Effector memory CD4-positive, alpha-beta T cell (primary cell): ENCODE data around the gene HEXIM2.

ENCODE experiments used
- DNase-seq, 3 donors: peaks; one replicate each; pipeline ENCODE4 v3.0.0-alpha.2; 2020
- H3K27ac ChIP-seq: 2 replicates; pipeline ENCODE4 v1.7.0; 2013; ENCODE audit warnings: mild to moderate bottlenecking, low read length, moderate library complexity; ENCODE audit not compliant: insufficient read depth, poor library complexity, severe bottlenecking
- H3K27me3 ChIP-seq: replicated peaks from 2 replicates; pipeline ENCODE4 v1.7.0; 2013; ENCODE audit warnings: mild to moderate bottlenecking, low read length; ENCODE audit not compliant: insufficient read depth, control insufficient read depth, poor library complexity, severe bottlenecking
- H3K36me3 ChIP-seq: 2 replicates; pipeline ENCODE4 v1.7.0; 2013; ENCODE audit warnings: mild to moderate bottlenecking, low read length, moderate library complexity; ENCODE audit not compliant: control insufficient read depth, insufficient read depth
- H3K4me1 ChIP-seq: 2 replicates; pipeline ENCODE4 v1.7.0; 2013; ENCODE audit warnings: low read length, mild to moderate bottlenecking; ENCODE audit not compliant: control insufficient read depth, insufficient read depth, poor library complexity, severe bottlenecking
- H3K4me3 ChIP-seq: 2 replicates; pipeline ENCODE4 v1.7.0; 2013; ENCODE audit warnings: low read length, low read depth, mild to moderate bottlenecking; ENCODE audit not compliant: insufficient read depth, poor library complexity, severe bottlenecking
- H3K9me3 ChIP-seq: 2 replicates; pipeline ENCODE4 v1.7.0; 2013; ENCODE audit warnings: mild to moderate bottlenecking, low read length, moderate library complexity; ENCODE audit not compliant: control insufficient read depth

HEXIM2 gene

GRCh38 chr17:45168991-45169752 lies 7.5 kb downstream of the HEXIM2 start:
- Histone ChIP-seq H3K36me3 (no peaks in the 10 kb centered on the region), H3K4me1 (peaks cover 16% of the 10 kb centered on the region), H3K27me3 (no peaks in the 10 kb centered on the region), H3K27ac (no peak overlapping the region), H3K9me3 (no peaks in the 10 kb centered on the region), H3K4me3 (no peak overlapping the region)
- DNase-seq, result no peak

GRCh38 chr17:45170280-45170930 lies 8.7 kb downstream of the HEXIM2 start:
- no peak overlapping the region for H3K27ac ChIP-seq
- DNase-seq, result no peak
- H3K4me1 ChIP-seq, result peaks cover 16% of the 10 kb centered on the region
- H3K9me3 ChIP-seq, result no peaks in the 10 kb centered on the region
- H3K27me3 ChIP-seq, result no peaks in the 10 kb centered on the region
- H3K36me3 ChIP-seq, result no peaks in the 10 kb centered on the region
- H3K4me3 ChIP-seq, result no peak overlapping the region

DNA sequence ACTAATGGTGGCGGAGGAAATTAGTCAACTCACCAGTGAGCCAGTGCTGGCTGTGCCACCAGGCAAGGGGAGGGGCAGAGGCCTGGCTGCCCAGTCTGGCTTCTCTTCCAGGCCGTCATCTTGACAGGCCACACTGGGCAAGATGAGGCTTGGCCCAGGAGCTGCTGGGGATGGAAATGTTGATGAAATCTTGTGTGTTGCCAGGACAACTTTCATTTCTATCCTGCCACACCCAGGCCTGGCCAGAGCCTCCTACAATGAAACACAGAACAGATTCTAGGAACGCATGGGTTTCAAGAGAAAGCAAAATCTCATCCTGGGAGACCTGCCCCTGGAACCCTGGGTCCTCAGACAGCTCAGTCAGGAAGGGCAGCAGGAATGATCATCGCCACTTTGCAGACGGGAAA lies 9.3 kb downstream of the HEXIM2 start:
- Histone ChIP-seq H3K27ac (no peak overlapping the region), H3K27me3 (no peaks in the 10 kb centered on the region), H3K36me3 (no peaks in the 10 kb centered on the region), H3K4me1 (peaks cover 16% of the 10 kb centered on the region), H3K4me3 (no peak overlapping the region), H3K9me3 (no peaks in the 10 kb centered on the region)
- no peak for DNase-seq

DNA sequence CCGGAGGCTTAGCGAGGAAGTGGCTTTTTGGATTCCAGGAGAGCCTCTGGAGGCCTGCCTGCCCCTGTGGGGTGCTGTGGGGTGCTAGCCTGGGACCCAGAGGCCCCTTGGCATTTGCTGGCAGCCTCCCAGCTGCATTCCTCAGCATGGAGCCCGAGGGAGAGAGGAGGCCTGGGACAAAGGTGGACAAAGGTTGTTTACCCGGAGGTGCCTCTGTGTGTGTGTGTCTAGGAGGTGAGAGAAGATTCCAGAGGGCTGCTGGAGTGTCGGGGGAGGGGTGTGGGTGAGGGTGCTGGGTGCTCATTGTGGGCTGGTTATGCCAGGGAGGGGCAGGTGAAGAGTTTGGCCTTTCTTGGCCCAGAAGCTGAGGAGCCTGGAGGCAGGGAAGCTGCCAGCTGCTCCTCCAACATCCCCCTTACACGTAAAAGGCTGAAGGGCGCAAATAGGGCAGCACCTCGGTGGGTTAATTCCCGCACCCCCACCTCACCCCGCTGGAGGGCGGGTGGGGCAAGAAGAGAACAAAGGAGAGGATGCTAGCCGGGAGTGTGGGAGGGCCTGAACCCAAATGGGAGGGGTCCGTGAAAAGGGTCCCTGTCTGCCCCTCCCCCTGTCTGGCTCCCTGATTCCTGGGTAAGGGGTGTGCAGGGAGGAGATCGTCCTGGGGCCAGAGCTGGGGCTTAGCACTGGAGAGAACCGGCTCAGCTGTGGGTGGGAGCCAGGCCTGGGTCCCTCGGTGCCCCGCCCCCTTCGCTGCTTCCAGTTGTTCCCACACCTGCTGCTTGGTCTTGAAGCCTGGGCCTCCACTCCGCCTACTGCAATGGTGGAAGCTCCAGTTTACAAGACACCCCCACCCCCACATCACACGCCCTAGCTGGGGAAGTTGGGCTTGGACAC lies 9.9 kb downstream of the HEXIM2 start:
- no peak for DNase-seq
- no peak overlapping the region for H3K4me3 ChIP-seq
- H3K27ac ChIP-seq, result no peak overlapping the region
- H3K36me3 ChIP-seq, result no peaks in the 10 kb centered on the region
- H3K27me3 ChIP-seq, result no peaks in the 10 kb centered on the region
- H3K4me1 ChIP-seq, result peaks cover 16% of the 10 kb centered on the region
- no peaks in the 10 kb centered on the region for H3K9me3 ChIP-seq

GRCh38 chr17:45172232-45172540 lies 10.5 kb downstream of the HEXIM2 start:
- Histone ChIP-seq H3K36me3 (no peaks in the 10 kb centered on the region), H3K9me3 (no peaks in the 10 kb centered on the region), H3K4me3 (peak overlapping the region; percentile 43), H3K4me1 (peaks cover 16% of the 10 kb centered on the region), H3K27me3 (no peaks in the 10 kb centered on the region), H3K27ac (peak overlapping the region; percentile 18)
- no peak for DNase-seq

DNA sequence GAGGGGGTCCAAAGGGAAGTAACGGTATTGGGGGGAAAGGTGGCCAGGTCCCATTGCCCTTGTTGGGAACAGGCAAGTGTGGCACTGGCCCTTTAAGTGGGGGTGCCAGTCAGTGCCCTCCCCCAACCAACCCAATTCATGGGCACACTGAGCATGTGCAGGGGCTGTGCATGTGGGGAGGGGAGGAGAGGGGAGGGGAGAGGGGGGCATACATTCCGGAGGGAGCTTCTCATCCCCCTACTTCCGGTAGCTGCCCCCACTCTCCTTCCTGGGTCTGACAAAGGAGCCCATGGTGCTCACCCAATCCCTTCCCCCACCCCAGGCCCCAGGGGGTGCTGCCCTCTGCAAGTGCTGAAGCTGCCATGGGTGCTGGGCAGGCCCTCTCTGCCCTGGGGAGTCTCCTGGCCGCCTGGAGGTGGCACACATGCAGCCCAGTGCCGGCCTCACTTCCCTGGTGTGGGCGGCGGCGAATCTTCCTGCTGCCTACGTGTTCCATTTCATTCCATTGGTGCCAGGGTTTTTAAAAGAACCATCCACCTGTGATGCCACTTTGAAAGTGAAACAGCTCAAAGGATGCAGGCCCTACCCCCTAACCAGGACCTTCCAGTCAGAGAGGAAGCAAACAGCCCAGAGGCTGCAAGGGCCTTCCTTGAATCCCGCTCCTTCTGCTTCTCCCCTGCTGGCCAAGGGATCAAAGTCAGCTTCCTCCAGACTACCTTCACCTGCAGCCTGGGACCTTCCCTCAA lies 11.0 kb downstream of the HEXIM2 start:
- Histone ChIP-seq H3K4me3 (peak overlapping the region; percentile 43), H3K36me3 (no peaks in the 10 kb centered on the region), H3K27ac (peak overlapping the region; percentile 53), H3K9me3 (no peaks in the 10 kb centered on the region), H3K4me1 (peaks cover 16% of the 10 kb centered on the region), H3K27me3 (no peaks in the 10 kb centered on the region)
- DNase-seq, result peak in 1 of 3 donors; percentile 8

GRCh38 chr17:45175759-45176115 lies 14.1 kb downstream of the HEXIM2 start:
- no peak overlapping the region for H3K4me3 ChIP-seq
- peaks cover 16% of the 10 kb centered on the region for H3K4me1 ChIP-seq
- no peaks in the 10 kb centered on the region for H3K36me3 ChIP-seq
- no peak overlapping the region for H3K27ac ChIP-seq
- H3K27me3 ChIP-seq, result no peaks in the 10 kb centered on the region
- no peak for DNase-seq
- H3K9me3 ChIP-seq, result no peaks in the 10 kb centered on the region

DNA sequence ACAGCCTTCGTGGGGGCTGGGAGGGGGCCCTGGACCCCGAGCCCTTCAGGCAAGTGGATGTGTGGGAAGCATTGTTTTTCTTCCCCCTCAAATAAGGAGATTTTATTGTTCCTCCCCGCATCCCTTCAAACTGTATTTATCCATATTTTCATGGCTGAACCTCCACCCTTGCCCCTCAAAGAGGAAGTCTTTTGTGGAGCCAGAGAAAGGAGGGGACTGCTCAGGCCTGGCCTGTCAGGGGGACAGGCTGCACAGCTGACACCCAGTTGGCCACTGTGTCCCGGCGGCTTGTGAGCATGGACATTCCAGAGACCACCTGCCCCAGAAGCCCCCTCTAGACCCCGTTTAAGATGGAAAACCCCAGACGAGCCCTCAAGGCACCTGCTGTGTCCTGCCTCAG lies 15.9 kb downstream of the HEXIM2 start:
- H3K27ac ChIP-seq, result no peak overlapping the region
- DNase-seq, result no peak
- no peak overlapping the region for H3K4me3 ChIP-seq
- H3K9me3 ChIP-seq, result no peaks in the 10 kb centered on the region
- H3K27me3 ChIP-seq, result no peaks in the 10 kb centered on the region
- no peaks in the 10 kb centered on the region for H3K36me3 ChIP-seq
- H3K4me1 ChIP-seq, result peaks cover 6% of the 10 kb centered on the region

DNA sequence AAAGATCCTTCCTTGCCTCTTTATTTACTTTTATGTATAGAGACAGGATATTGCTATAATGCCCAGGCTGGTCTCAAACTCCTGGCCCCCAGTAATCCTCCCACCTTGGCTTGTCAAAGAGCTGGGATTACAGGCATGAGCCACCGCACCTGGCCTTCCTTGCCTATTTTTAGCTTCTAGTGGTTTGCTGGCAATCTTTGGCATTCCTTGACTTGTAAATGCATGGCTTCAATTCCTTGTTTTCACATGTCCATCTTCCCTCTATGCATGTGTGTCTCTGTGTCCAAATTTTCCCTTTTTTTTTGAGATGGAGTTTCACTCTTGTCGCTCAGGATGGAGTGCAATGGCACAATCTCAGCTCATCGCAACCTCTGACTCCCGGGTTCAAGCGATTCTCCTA lies 22.5 kb downstream of the HEXIM2 start:
- H3K4me1 ChIP-seq, result no peaks in the 10 kb centered on the region
- no peaks in the 10 kb centered on the region for H3K27me3 ChIP-seq
- H3K9me3 ChIP-seq, result no peaks in the 10 kb centered on the region
- no peak for DNase-seq
- H3K27ac ChIP-seq, result no peak overlapping the region
- no peaks in the 10 kb centered on the region for H3K36me3 ChIP-seq
- no peak overlapping the region for H3K4me3 ChIP-seq
